Stimulated activated CD4-positive, alpha-beta T cell treated with anti-CD3 and anti-CD28 coated beads, Interleukin-15, amount 100 ng/mL, for 24 hours (primary cell): Measurements from ENCODE around the gene ADSS1.

Source experiments
- DNase-seq: peaks from one replicate; pipeline ENCODE4 v3.0.0-alpha.2; 2020

The ADSS1 gene

GRCh38 chr14:104751539-104752422 lies 27.8 kb downstream of the ADSS1 start:
- no peak for DNase-seq

GRCh38 chr14:104752423-104752734 lies 28.4 kb downstream of the ADSS1 start:
- DNase-seq = no peak

GRCh38 chr14:104752735-104753527 lies 28.9 kb downstream of the ADSS1 start, which contains the start of gene SIVA1:
Gene SIVA1, plus strand, starts transcription at chr14:104753147. Its CDS starts 55 bp downstream, at chr14:104753202.
- peak; percentile 100 for DNase-seq

DNA sequence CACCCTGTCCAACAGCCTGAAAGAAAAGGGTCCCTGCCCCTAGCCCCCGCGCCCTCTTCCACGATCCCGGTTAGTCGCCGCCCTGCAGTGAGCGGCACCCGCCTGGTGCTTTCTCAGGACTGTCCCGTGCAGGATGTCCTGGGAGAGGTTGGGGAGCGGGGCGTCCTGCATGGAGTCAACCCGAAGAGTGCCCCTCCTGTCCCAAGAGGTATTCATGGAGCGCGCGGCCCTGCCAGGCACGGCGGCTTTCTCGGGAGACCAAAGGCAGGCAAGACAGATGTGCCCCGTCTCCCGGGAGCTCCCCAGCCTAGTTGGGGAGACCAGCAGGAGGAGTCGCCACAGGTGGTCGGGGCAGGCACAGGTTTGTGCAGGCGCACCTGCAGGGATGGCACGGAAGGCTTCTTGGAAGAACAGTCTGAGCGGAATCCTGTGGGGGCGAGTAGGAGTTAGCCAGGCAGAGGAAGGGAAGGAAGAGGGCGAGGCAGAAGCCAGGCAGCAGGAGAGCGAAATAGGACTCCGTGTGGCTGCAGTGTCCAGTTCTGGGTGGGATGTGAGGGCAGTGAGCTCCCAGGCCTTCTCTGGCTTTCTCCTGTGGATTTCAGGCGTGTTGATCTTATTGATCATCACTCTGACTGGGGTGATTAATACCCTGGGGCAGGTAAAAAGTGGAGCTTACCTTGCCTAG lies 29.6 kb downstream of the ADSS1 start:
- peak; percentile 27 for DNase-seq

GRCh38 chr14:104754213-104754851 lies 30.3 kb downstream of the ADSS1 start:
- no peak for DNase-seq

DNA sequence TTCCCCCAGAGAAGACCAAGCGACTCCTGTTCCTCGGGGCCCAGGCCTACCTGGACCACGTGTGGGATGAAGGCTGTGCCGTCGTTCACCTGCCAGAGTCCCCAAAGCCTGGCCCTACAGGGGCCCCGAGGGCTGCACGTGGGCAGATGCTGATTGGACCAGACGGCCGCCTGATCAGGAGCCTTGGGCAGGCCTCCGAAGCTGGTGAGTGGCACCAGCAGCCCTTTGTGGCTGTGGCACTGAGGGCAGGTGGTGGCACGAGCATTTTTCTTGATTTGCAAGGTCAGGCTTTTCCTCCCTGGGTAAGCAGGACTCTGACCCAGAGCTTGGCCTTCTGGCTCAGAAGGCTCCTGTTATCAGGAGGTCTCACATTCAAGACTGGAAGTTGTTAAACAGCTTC lies 31.6 kb downstream of the ADSS1 start:
- no peak for DNase-seq

GRCh38 chr14:104756477-104757237 lies 32.6 kb downstream of the ADSS1 start:
- DNase-seq = no peak

DNA sequence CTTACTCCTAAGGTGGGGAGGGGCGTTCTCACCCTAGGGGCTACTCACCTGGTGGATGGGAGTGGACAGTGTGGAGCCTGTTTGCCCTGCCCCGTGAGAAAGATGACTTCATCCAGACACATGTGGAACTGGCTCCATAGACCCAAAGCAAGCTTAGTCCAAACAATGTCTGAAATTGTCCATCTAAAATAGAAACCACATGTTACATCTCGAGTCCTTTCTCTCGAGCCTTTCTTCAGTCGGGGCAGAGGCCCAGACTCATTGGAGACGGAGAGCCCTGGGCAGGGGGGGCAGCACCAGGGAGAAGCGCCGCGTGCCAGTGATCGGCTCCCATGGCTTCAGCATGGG lies 33.2 kb downstream of the ADSS1 start:
- DNase-seq = no peak

DNA sequence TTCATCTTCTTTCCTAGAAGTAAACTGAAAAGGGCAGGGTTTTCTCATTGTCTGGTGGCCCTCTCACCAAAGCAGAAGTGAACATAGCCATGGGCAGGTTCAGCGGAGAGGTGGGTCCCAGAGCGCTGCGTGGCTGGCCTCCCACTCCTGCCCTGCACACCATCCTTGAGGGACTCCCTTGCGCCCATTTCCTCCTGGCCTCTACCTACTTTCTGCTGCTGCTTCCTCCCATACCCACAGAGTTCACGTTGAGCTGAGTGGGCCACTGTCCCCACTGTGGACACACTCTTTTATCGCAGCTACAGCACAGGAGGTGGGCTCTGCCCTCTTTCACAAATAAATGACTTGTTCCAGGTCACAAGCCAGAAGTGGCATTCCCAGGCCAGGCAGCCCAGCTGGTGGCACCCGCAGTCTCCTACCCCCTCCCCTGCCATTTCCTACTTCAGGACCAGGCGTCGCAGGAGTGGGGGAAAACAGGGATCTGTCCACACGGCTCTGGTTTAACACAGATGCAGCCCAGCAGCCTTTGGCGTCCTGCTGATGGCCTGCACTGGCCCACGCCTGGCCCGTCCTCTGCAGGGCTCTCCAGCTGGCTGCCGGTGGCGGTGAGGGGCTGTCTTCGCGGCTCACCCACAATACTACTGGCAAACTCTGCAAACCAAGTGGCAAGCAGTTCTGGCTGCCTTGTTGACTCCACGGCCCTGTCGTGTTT lies 33.8 kb downstream of the ADSS1 start:
- no peak for DNase-seq

DNA sequence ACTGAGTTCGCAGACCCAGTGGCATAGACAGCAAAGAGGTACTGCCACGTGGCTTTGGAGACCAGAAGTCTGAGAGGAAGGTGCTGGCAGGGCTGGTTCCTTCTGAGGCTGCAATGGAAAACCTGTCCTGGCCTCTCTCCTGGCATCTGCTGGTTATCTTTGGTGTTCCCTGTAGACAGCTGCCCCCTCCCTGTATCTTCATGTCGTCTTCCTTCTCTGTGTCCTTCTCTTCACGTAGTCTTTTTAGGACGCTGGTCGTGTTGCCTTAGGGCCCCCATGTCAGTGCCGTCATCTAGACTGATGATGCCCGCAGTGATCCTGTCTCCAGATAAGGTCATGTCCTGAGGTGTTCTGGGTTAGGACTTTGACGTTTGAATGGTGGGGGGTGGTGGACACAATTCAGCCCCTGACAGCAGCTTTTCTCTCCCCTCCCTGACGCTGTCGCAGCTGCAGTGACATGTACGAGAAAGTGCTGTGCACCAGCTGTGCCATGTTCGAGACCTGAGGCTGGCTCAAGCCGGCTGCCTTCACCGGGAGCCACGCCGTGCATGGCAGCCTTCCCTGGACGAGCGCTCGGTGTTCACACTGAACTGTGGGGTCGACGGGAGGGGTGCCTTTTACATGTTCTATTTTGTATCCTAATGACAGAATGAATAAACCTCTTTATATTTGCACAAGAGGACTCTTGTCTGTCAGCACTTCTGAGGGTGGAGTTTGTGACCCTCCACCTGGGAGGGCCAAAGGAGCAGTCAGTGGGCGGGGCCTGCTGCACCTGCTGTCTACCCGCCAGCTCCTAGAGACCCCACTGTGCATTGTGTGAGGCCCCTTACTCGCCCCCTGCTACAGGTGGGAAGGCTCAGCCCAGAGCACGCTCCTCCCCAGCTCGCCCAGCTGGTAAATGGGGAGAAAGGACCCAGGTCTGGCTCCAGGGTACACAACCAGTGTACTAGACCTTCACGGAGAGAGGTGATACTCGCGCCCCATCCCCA lies 35.2 kb downstream of the ADSS1 start:
- no peak for DNase-seq

DNA sequence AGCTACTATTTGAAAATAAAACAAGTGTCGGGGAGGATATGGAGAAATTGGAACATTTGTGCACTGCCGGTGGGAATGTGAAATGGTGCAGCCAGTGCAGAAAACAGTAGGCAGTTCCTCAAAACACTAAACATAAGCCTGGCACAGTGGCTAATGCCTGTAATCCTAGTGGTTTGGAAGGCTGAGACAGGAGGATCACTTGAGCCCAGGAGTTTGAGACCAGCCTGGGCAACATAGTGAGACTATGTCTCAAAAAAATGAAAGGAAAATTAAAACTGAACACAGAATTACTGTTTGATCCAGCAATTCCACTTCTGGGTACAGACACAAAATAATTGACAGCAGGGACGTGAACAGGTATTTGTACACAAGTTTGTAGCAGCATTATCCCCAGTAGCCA lies 41.5 kb downstream of the ADSS1 start:
- DNase-seq = no peak

DNA sequence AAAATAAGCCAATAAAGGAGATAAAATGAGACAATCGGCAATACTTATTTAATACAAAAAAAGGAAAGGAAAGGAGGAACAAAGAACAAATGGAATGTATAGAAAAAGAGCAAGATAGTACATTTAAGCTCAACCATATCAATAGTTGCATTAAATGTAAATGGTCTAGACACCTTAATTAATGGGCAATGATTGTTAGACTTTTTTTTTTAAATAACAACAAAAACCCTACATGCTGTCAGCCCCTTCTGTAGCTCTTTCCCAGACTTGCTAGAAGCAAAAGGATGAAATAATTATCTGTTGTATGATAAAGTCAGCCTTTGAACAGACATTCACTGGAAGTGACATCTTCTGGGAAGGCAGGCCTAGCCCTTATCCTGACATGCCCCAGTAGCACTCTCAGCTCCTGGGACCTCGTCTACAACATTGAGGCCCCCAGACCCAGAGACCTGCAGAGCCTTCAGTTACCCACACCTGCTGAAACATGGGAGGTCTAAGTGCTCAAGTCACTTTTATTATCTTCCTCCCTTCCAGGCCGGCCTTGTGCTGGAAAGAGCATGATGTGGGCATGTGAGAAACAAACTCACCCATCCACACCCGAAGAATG lies 42.3 kb downstream of the ADSS1 start:
- no peak for DNase-seq

DNA sequence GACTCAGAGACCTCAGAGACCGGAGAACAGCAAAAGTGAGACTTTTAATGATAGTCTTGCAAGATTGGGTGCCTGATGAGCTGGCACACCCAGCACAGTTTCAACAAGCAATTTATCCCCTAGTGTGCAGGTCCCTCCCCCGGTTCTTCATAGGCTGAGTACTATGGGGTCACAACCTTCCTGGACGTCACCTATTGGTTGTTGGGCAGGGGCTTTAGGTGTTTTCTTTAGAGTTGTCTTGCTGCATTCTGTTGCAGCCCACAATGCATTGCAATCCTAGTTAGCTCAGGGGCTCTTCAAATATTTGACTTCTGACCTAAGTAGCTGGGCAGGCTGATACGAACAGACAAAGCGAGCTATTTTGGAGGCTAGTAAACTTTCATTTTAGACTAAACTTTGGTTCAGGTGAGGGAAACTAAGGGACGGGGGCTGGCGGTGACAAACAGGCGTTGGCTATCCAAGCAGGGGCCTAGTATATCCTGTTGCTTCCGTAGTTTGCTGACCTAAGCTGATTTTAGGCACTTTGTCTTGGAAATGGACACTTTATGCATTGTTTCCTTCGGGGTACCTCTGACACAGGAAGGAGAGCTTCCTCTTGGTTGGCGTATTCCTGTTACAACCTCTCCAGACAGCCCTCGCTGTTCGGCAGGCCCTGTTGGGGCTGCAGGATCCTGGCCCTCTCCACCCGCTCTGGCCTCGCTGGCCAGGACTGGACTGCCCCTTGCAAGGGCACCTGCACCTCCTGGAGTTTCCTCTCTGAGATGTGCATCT lies 43.0 kb downstream of the ADSS1 start:
- no peak for DNase-seq

GRCh38 chr14:104767634-104767918 lies 43.5 kb downstream of the ADSS1 start:
- DNase-seq = no peak

GRCh38 chr14:104768437-104769323 lies 44.7 kb downstream of the ADSS1 start:
- peak; percentile 92 for DNase-seq

DNA sequence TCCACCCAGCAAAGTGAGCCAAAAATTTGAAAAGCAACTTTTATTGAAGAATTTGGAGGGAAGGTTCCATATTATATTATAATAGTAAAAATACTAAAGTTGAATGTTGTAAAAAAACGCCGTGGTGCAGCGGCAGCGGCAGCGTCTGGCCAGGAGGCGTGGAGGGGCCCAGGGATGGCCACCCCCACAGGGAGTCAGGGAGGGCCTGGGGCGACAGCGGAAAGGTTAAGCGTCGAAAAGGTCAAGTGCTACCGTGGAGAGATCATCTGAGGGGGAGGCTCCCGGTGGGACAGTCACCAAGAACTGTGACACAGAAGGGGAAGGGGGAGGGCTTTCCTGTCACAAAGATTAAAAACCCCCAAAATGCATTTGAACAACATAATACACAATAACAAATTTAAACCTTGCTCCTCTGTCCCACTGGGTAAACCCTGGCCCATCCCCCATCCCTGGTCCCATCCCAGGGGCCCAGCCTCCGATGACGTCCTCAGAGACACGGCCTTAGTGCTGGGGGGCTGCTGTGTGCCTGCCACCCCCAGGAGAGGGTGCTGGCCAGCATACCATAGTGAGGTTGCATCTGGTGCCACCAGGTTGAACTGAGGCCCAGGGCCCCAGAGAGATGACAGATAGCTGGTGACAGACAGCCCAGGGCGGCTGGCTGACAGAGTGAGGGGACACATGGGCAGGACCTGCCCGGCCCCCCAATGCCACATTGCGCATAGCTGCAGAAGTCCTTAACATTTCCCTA lies 45.5 kb downstream of the ADSS1 start:
- no peak for DNase-seq

DNA sequence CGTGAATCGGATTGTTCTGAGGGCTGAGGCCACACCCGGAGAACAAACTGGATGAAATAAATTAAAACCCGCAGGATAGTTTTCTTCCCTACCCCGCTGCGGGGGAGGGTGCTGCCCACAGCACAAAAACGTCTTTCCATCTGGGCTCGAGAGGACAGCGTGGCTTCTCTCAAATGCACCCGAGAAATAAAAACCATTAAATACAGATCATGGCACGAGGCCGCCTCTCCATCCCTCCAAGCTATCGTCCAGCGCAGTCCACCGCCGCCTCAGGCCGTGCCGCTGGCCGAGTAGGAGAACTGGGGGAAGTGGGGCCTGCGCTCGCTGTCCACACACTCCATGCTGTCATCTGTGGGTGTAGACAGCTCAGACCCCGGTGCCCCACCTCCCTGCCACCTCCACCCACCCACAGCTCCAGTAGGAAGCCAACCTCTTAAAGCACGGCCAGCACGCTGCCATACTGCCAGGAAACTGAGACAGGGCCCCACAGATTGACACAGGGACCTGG lies 46.1 kb downstream of the ADSS1 start:
- DNase-seq = no peak
